ENCODE data around the gene ITGA2. TPM values are rescaled to one million over a fixed set of nuclear protein-coding genes. Genes with fewer than 3 reads are reported as not detected.

Gene ITGA2
- polyA plus RNA-seq, 1 donor from 2014 or later = 0.20 TPM

DNA sequence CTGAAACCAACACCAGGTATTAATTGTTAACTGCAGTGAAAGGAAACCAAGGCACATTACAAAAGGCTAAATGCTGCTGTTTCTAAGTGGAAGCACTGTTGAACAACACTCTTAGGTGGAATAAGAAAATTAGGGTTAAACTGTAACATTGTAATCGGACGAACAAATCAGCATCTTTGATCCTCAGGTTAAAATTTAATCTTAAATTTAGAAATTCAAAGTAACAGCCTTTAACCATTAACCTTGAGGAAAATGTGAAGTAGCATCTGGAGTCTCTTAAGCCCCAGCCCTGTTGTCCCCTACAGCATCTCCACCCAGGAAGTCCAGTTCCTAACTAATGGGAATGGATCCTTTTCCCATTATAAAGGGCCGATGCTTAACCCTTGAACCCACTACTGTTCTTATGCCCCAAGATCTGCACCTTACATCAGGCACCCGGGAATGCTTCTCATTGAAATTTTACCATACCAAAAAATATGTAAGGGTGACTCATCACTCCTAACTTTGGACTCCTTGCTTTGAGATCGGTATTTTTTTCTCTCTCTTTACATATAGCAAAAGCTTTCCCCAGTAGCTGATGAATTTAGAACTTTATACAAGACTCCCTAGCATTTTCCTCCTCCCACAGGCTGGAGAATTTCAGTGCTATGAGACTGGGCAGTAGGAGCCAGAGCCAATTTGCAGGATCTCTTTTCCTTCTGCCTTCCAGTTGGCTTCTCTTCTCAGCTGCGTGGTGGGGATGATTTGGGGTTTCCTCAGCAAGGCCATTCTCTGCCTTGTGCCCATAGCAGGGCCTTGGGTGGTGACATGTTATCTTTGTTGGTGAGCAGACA is 32.0 kb upstream of the ITGA2 start:
- no peak overlapping the region for H2AFZ ChIP-seq (ENCODE audit: low read depth, low read length)
- TF ChIP-seq, protein P1, sequence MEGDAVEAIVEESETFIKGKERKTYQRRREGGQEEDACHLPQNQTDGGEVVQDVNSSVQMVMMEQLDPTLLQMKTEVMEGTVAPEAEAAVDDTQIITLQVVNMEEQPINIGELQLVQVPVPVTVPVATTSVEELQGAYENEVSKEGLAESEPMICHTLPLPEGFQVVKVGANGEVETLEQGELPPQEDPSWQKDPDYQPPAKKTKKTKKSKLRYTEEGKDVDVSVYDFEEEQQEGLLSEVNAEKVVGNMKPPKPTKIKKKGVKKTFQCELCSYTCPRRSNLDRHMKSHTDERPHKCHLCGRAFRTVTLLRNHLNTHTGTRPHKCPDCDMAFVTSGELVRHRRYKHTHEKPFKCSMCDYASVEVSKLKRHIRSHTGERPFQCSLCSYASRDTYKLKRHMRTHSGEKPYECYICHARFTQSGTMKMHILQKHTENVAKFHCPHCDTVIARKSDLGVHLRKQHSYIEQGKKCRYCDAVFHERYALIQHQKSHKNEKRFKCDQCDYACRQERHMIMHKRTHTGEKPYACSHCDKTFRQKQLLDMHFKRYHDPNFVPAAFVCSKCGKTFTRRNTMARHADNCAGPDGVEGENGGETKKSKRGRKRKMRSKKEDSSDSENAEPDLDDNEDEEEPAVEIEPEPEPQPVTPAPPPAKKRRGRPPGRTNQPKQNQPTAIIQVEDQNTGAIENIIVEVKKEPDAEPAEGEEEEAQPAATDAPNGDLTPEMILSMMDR (IDR thresholded peaks at IDR 0.05; ENCODE audit: poor library complexity, severe bottlenecking) = no peak
- no peak for TF ChIP-seq RAD21 (conservative IDR thresholded peaks at IDR 0.05)
- TF ChIP-seq TAF1 (IDR thresholded peaks at IDR 0.05; ENCODE audit: low read depth) = no peak
- TF ChIP-seq EP300 (conservative IDR thresholded peaks at IDR 0.05; ENCODE audit: poor library complexity, severe bottlenecking) = no peak
- TF ChIP-seq SMC3 (conservative IDR thresholded peaks at IDR 0.05; ENCODE audit: poor library complexity) = no peak
- TF ChIP-seq MXI1 (conservative IDR thresholded peaks at IDR 0.05; ENCODE audit: poor library complexity, severe bottlenecking) = no peak
- no peak overlapping the region for H3K4me2 ChIP-seq (ENCODE audit: low read length)
- H3K36me3 ChIP-seq (ENCODE audit: insufficient read depth, low read length) = no peaks in the 10 kb centered on the region
- no peaks in the 10 kb centered on the region for H3K27me3 ChIP-seq (ENCODE audit: insufficient read depth, low read depth, low read length)
- no peak overlapping the region for H3K27ac ChIP-seq (ENCODE audit: low read length)
- no peak overlapping the region for H3K4me3 ChIP-seq (ENCODE audit: low read length)
- no peaks in the 10 kb centered on the region for H3K79me2 ChIP-seq (replicated peaks; ENCODE audit: insufficient read depth, low read length)
- no peaks in the 10 kb centered on the region for H3K9me3 ChIP-seq (ENCODE audit: low read length)
- no peak overlapping the region for H3K9ac ChIP-seq (ENCODE audit: low read length)
- no peaks in the 10 kb centered on the region for H3K9me2 ChIP-seq (ENCODE audit: insufficient read depth, low read length)
- H4K20me1 ChIP-seq (ENCODE audit: insufficient read depth) = no peaks in the 10 kb centered on the region
- H3F3A ChIP-seq (ENCODE audit: insufficient read depth, low read length, poor library complexity, severe bottlenecking) = no peaks in the 10 kb centered on the region

DNA sequence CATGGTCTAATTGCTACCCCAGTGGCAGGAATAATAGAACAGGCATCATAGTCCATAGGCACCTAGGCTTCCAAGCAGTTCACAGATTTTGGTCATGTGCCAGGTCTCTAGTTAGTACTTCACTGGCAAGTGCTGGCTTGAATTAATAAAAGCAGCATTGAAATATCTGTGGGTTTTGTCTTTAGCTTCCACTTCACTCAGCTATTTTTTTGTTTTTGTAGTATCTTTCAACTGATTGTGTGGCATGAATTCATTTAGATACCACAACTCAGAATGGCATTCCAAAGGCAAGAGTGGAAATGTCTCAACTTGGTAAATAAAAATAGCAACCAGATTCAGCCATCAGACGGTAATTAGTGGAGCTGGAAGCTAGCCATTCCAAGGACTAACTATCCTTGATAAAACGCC is 27.9 kb upstream of the ITGA2 start:
- H3K79me2 ChIP-seq (replicated peaks; ENCODE audit: insufficient read depth, low read length) = no peaks in the 10 kb centered on the region
- H3K36me3 ChIP-seq (ENCODE audit: insufficient read depth, low read length) = no peaks in the 10 kb centered on the region
- no peaks in the 10 kb centered on the region for H3K9me3 ChIP-seq (ENCODE audit: low read length)
- no peak overlapping the region for H3K4me3 ChIP-seq (ENCODE audit: low read length)
- no peaks in the 10 kb centered on the region for H3K9me2 ChIP-seq (ENCODE audit: insufficient read depth, low read length)
- H2AFZ ChIP-seq (ENCODE audit: low read depth, low read length) = no peak overlapping the region
- no peak overlapping the region for H3K27ac ChIP-seq (ENCODE audit: low read length)
- TF ChIP-seq RAD21 (conservative IDR thresholded peaks at IDR 0.05) = no peak
- TF ChIP-seq, protein P1 (IDR thresholded peaks at IDR 0.05; ENCODE audit: poor library complexity, severe bottlenecking) = no peak
- TF ChIP-seq EZH2 (IDR thresholded peaks at IDR 0.05; ENCODE audit: borderline replicate concordance, insufficient read depth, low read length, poor library complexity, severe bottlenecking) = no peak
- no peak for TF ChIP-seq MXI1 (conservative IDR thresholded peaks at IDR 0.05; ENCODE audit: poor library complexity, severe bottlenecking)
- no peak for TF ChIP-seq SMC3 (conservative IDR thresholded peaks at IDR 0.05; ENCODE audit: poor library complexity)
- TF ChIP-seq, protein P2, sequence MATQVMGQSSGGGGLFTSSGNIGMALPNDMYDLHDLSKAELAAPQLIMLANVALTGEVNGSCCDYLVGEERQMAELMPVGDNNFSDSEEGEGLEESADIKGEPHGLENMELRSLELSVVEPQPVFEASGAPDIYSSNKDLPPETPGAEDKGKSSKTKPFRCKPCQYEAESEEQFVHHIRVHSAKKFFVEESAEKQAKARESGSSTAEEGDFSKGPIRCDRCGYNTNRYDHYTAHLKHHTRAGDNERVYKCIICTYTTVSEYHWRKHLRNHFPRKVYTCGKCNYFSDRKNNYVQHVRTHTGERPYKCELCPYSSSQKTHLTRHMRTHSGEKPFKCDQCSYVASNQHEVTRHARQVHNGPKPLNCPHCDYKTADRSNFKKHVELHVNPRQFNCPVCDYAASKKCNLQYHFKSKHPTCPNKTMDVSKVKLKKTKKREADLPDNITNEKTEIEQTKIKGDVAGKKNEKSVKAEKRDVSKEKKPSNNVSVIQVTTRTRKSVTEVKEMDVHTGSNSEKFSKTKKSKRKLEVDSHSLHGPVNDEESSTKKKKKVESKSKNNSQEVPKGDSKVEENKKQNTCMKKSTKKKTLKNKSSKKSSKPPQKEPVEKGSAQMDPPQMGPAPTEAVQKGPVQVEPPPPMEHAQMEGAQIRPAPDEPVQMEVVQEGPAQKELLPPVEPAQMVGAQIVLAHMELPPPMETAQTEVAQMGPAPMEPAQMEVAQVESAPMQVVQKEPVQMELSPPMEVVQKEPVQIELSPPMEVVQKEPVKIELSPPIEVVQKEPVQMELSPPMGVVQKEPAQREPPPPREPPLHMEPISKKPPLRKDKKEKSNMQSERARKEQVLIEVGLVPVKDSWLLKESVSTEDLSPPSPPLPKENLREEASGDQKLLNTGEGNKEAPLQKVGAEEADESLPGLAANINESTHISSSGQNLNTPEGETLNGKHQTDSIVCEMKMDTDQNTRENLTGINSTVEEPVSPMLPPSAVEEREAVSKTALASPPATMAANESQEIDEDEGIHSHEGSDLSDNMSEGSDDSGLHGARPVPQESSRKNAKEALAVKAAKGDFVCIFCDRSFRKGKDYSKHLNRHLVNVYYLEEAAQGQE (IDR thresholded peaks at IDR 0.05; ENCODE audit: borderline replicate concordance) = no peak
- no peak for TF ChIP-seq TAF1 (IDR thresholded peaks at IDR 0.05; ENCODE audit: low read depth)
- TF ChIP-seq POLR2AphosphoS5 (IDR thresholded peaks at IDR 0.05) = no peak
- no peak for TF ChIP-seq EP300 (conservative IDR thresholded peaks at IDR 0.05; ENCODE audit: poor library complexity, severe bottlenecking)
- no peaks in the 10 kb centered on the region for H3K27me3 ChIP-seq (ENCODE audit: insufficient read depth, low read depth, low read length)
- H3F3A ChIP-seq (ENCODE audit: insufficient read depth, low read length, poor library complexity, severe bottlenecking) = no peaks in the 10 kb centered on the region
- H4K20me1 ChIP-seq (ENCODE audit: insufficient read depth) = no peaks in the 10 kb centered on the region
- no peak overlapping the region for H3K9ac ChIP-seq (ENCODE audit: low read length)
- H3K4me2 ChIP-seq (ENCODE audit: low read length) = no peak overlapping the region
